ENCODE data around the gene RASL12.
"Not testable (repeated sequence)": the region's sequence is repeated elsewhere in the genome, so short reads cannot be mapped to it uniquely, and the experiment has no call there.

Gene RASL12, protein sequence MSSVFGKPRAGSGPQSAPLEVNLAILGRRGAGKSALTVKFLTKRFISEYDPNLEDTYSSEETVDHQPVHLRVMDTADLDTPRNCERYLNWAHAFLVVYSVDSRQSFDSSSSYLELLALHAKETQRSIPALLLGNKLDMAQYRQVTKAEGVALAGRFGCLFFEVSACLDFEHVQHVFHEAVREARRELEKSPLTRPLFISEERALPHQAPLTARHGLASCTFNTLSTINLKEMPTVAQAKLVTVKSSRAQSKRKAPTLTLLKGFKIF

DNA sequence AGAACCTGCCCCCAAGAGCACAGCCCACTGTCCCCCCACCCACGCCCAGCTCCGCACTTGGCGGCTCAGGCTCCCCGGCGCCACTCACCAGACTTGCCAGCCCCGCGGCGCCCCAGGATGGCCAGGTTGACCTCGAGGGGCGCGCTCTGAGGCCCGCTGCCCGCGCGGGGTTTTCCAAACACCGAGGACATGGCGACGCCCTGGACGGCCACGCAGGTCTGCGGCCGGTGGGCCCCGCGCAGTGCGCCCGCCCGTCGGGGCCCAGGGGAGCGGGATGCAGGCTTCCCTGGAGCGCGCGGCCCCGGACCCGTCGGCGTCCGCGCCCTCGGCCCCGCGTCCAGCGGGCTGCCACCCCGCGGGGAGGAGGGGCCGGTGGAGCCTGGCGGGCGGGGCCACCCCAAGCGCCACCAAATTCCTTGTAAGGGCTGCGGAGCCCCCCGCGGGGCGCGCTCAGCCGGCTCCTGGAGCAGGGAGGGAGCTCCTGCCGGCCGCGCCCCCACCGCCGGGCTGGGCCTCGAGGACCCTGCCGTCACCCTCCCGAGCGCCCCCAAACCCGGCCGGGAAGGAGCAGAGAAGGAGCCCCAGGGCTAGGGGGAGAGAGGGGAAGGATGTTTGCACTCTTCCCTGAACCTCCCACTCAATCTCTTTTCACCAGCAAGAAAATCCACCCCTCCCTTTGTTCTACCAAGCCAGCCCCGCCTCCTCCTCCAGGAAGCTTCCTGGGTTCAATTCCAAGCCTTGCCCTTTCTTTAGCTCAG lies at the start of gene RASL12:
RASL12 (minus strand) TSS at position 347 of the 758 bp plus-strand sequence; CDS start at position 191, 156 bp downstream.
- DNase-seq (ENCODE audit: low read depth in 2 of 2): no peak

DNA sequence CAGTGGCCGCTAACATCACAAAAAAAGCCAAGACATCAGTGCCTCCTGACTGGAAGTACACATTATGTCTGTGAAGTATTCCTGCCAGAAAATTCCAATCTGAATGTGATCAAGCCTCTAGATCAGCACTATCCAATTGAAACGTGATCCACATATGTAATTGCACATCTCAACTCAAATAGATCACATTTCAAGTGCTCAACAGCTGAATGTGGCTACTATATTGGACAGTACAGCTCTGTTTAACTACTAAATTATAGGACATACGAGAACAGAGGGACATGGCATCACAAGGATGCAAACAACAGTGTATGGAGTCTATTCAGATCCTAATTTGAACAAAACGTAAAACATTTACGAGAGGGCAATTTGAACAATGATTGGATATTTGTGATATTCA lies 47.8 kb upstream of the RASL12 start:
- no peak for DNase-seq (ENCODE audit: low read depth in 2 of 2)

DNA sequence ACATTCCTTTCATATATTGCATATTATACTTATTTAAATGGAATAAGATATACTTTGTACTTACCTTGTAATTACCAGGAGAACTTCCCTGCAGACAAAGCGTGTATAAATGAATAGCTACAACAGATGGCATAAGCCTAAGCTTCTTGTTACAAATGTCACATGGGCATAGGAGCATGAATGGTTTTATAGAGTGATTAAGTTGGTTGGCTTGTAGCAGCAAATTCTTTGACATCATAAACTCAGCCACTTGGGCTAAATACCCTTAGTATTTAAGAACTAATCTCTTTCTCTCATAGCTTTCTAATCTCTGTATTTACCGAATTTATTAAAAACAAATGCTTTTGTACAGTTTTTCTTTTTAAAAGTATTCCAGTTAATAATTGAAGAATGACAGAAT lies 47.3 kb upstream of the RASL12 start, which contains the start of gene UBAP1L:
UBAP1L (minus strand) TSS at position 115 of the 400 bp plus-strand sequence. CDS start 8,985 bp downstream, outside the sequence.
- DNase-seq (ENCODE audit: low read depth in 2 of 2): no peak

DNA sequence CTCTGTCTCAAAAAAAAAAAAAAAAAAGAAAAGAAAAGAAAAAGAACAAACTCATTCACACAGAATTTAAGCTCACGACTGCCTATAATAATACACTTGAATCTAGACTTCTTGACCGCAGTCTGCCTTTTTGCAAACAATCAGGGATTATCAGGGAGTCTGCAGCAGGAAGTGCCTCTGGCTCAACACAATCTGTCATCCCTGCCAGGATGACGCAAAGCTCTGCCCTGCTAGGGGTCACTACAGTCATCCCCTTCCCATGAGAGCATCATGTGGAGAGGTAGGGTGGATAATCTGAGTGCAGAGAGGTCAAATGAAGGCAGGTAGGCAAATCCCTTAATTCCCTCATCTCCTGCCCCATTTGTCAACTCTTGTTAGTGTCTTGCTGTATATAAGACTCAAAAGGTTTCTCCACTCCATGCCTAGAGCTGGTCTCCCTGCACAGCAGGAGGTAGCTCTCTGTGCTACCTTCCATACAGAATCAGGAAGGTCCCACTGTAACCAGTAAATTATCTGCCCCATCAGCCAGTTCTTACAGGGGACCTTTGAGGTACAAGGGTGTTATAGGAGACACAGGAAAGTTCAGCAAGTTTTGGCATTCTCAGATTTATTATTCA lies 43.0 kb upstream of the RASL12 start:
- no peak for DNase-seq (ENCODE audit: low read depth in 2 of 2)

DNA sequence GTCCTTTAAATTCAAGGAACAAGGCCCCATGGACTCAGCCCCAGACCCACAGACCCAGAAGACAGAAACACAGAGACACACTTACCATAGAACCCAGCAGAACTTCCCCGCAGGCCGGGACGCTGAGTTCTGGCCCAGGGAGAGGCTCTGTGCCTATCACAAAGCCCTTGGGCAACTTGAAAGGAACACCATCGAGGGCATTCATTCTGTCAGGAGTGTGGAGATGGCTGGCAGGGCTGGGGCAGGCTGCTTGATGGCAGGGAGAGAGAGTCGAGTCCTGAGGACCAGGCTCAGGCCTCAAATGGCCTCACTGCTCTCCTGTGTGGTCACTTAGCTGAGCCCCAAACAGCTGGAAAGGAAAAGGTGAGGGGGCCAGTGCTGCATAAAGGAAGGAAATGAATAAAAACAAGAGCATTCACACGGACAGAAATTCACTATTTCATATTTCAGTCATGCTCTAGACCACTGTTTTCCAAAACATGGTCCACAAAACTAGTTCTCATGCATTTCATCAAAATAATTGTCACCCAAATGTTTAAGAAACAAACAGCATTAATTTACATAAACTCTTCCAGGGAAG lies 38.3 kb upstream of the RASL12 start:
- DNase-seq (ENCODE audit: low read depth in 2 of 2): no peak

DNA sequence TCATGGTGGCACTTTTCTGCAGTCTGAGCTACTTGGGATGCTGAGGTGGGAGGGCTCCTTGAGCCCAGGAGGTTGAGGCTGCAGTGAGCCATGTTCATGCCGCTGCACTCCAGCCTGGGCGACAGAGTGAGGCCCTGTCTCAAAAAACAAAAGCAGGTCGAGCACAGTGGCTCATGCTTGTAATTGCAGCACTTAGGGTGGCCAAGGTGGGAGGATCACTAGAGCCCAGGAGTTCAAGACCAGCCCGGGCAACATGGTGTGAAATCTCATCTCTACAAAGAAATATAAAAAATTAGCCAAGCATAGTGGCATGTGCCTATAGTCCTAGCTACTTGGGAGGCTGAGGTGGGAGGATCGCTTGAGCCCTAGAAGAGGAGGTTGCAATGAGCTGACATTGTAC lies 37.2 kb upstream of the RASL12 start:
- no peak for DNase-seq (ENCODE audit: low read depth in 2 of 2)

DNA sequence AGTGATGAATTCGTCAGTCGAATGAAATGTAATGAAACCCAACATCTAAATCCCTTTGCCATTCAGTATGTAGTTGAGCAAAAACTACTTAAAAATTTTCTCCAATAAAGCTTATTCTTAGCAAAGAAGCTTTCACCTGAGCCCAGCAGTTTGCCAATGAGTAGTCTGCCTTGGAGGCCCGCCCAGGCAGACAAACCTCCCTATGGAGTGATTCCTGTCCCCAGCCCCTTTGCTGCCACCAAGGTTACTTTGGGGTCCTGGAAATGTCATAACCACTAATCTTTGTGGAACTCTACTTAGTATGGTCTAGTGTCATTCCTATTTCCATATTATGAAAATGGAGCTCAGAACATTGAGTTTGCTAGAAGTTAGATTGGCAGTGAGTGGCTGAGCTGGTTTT lies 35.1 kb upstream of the RASL12 start:
- DNase-seq (ENCODE audit: low read depth in 2 of 2): no peak

DNA sequence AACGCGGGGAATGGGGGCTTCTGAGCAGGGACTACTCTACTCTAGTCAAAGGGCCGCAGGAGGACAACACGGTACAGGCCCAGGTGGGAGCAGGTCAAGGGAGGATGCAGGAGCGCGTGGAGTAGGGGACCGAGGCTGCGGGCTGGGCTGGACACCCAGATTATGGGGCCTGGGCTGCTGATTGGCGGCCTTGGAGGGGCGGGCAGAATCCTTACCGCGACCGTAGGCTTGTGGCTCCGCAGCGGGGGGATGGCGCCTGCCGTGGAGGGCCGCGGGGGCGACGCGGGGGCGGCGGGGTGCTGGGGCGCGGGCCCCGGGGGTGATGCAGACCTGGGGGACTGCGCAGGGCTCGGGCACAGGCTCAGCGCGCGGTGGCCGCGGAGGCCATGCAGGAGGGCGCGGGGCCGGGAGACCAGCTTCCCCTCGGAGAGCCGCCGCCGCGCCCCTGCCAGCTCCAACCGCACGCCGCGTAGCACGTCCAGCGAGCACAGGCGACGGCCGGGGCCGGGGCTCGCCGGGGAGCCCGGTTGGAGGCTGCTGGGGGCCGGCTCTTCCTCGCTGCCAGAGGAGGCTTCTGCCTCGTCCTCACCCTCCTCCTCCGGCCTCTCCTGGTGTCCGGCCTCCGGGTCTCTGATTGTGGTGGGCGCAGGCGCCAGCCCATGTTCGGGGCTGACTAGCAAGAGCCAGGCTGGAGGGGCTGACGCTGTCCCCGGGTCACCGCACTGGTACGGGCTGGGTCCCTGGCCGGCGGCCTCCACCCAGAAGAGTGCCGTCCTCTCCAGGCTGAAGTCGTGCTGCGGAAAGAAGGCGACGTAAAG lies 34.3 kb upstream of the RASL12 start:
- DNase-seq (ENCODE audit: low read depth in 2 of 2): no peak

DNA sequence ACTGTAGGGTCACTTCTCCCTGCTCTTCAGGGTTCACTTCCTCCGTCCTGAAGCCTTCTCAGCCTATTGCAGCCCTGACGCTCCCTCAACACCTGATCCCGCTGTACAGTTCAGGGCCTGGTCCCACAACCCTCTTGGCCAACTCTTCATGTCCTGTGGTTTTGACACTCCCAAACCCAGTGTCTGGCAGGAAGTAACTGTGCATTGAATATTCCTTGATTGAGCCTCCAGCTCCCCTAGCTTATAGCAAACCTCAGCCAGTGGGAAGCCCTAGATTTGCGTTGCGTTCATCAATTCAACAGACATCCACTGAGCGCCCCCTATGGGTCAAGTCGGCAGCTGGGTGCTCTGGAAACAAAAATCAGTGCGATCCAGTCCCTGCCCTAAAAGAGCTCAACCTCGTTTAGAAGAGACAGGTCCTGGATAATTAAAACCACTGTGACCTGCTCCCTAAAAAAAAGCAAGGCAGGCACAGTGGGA lies 33.7 kb upstream of the RASL12 start:
- DNase-seq (ENCODE audit: low read depth in 2 of 2): peak in 1 of 2 donors; percentile 17

DNA sequence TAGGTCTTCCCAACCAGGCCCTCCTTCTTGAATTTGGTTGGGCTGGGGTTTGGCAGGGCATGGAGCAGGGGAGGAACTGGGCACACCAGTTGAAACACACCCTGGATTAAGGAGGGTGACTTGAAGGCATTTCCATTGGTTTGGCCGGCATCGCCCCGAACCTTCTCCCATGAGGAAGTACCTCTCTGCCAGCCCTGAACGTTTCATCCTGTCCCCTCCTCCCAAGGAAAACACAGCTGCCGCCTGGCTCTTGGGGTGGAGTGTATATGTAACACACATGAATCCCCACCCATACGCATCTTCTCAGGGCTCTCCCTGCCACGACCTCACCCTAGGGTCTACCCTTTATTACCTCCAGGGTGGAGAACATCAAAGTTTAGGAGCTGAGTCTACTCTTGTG lies 32.7 kb upstream of the RASL12 start:
- DNase-seq (ENCODE audit: low read depth in 2 of 2): no peak

DNA sequence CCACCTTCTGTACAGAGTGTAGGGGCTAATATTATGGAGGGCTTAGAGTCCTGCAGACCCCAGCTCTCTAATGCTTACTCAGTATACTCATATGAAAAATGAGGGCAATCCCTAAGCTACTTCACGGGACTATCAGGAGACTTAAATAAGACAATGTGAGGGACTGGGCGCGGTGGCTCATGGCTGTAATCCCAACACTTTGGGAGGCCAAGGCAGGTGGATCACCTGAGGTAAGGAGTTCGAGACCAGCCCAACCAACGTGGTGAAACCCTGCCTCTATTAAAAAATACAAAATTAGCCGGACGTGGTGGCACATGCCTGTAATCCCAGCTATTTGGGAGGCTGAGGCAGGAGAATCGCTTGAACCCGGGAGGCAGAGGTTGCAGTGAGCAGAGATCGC lies 32.0 kb upstream of the RASL12 start:
- not testable (repeated sequence) for DNase-seq (ENCODE audit: low read depth in 2 of 2)

DNA sequence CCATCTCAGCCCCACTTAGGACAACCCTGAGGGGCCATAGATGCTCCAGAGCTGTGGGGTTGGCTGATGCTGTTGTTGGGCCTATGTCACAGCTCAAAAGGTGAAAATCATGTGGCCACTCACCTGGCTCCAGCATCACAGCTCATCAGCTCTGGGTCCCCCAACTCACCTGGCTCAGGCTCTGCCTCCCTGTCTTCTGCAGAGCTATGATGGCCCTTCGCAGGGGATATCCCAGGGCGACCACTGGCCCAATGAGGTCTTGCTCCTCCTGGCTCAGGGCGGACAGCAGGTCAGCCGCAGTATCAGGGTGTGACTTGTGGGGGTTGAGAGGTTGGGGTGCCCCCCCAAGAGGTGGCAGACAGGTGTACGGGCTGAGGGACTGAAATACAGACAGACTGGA lies 31.5 kb upstream of the RASL12 start:
- no peak for DNase-seq (ENCODE audit: low read depth in 2 of 2)

DNA sequence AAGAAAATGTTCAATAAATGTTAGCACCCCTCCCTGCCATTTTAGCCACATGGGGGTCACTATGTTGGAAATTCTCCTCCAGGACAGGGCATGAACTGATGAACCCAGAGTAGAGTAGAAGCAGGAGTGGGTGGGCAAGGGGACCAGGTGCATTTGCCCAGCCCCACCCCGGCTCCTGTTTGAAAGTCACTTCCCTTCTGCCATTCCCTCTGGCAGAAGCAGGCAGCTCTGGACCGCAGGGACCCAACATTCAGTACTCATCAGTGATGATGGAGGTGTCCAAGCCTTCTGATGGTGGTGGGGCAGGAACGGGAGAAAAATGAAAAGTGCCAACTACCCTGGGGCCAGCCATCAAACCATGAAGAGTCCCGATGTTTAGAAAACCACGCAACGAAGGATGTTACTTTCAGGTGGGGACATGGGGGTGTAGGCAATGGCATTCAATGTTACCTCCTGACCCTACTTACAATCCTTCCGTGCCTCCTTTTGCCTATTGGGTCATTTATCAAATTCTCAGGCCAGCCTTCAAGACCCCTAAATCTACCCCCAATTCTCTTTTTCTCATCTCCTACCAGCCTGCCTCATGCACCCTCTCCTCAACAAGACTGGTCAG lies 30.0 kb upstream of the RASL12 start:
- DNase-seq (ENCODE audit: low read depth in 2 of 2): no peak

DNA sequence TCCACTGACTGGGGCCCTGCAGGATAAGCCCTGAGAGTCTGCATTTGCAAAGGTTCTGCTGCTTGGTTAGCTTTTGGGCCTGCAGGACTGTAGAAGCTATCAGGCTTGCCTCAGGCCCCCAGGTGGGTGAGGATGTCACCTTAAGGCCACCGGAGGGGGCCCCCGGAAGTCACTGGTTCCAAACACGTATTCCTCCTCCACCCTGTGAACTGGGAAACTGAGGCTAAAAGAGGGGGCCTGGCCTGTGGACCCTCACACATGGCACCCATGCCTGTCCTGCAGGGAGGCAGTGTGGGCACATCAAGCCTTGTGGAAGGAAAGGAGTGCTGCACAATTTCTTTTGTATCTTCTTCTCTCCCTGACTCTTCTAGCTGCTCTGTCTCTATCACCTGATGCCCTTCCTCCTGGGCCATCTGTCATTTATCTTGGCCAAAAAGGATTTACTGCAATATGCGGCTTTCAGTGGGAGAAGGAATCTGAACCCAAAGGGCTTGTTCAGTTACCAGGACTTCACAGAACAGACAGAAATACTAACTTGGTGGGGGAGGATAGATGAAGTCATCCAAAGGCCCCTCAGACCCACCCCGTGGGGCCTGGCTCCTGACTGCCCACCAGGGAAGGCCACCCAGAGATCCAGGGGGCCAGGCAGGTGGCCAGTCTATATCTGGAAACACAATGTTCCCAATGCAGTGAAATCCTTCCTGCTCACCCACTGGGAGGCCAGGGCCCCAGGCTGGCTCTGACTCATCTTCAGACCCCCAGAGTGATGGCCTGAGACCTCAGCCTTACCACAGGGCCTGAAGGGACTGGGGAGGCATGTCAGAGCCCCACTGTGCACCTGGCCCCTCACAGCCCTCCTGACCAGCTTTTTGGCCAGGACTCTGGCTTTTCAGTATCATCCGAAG lies 28.9 kb upstream of the RASL12 start:
- DNase-seq (ENCODE audit: low read depth in 2 of 2): no peak

DNA sequence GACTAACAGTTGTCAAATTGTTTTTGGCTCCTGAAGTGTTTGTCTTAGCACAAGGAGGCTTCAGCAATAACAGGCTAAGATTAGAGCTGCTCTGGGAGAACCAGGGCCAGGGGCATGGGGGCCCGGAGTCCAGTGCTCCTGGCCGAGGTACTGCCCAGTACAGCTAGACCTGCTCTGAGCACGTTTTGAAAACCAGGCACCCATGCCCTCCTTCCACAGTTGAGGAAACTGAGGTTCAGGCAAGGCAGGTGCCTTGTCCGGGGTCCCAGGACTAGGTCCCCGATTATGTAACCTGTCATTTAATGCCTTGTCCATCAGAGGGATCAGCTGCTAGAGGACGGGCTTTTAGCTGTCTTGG lies 27.9 kb upstream of the RASL12 start:
- DNase-seq (ENCODE audit: low read depth in 2 of 2): no peak

DNA sequence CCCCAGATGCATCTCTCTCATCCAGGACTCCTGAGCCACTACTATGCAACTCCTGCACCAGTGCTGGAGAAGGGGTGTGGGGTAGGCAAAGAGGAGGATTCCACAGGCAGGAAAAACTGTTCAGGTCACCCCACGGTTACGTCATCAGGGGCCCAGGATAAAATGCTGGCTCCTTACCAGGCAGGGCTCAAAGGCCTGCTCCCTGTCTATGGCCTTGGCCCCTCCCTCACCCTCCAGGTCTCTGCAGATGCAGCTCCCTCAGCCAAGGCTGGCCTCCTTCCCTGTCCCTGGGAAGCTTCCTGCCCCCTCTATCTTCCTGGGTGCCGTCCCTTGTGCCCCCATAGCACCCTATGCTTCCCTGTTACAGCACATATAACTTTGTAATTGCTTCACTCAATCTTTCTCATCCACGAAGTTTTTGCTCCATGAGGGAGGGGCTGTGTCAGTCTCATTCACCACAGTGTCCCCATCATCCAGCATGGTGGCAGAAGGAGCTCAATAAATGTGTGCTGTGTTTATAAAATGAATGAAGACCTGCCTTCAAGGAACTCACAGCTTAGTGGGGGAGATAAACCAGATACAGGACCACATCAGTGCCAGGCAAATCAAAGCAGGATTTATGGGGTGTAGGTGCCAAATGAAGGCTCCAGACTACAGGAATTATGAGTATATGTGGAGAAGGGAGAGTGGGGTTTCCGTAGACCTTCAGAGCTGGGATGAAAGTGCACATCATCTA lies 27.4 kb upstream of the RASL12 start:
- no peak for DNase-seq (ENCODE audit: low read depth in 2 of 2)

DNA sequence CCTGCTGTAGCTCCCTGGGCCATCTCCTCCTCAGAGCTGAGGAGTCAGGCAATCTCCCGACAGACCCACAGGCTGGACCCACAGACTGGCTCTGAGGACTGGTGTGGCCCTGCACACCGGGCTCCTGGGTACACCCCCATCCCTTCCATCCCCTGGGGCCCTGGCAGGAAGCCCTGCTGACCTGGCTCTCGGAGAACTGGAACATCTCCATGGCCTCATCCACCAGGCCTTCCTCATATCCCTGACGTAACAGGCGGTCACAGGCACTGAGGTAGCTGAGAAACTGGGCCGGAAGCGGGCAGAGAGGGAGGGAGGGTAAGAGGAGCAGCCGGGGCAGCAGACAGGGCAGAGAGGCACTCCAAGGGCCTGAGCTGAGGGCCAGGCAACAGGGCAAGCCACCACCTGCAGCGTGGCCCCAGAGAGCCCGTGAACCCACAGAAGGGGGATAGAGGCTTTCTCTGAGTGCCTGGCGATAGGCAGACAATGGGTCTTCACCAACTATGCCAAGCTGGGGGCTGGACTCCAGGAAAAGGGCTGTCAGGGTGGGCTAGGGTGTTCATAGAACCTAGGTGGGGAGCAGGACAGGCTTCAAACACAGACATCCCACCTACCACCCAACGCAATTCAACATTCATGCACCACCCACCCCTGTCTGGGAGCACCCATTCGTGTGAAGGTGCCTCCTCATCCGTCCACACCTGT lies 26.7 kb upstream of the RASL12 start:
- DNase-seq (ENCODE audit: low read depth in 2 of 2): no peak

DNA sequence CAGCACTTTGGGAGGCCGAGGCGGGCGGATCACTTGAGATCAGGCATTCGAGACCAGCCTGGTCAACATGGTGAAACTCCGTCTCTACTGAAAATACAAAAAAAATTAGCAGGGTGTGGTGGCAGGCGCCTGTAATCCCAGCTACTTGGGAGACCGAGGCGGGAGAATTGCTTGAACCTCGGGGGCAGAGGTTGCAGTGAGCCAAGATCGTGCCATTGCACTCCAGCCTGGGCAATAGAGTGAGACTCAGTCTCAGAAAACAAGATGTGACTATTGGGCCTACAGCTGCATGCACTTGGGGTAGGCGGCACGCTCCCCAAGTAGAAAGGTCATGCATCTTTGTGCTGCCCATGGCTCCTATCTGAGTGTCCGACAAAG lies 26.0 kb upstream of the RASL12 start:
- not testable (repeated sequence) for DNase-seq (ENCODE audit: low read depth in 2 of 2)
